Measurements from ENCODE around the gene OR1F1. TPM values are rescaled to one million over a fixed set of nuclear protein-coding genes. Genes with fewer than 3 reads are reported as not detected.

The OR1F1 gene
- polyA plus RNA-seq, 1 of the 3 experiments (the other 2 are of a cell fraction) = 0.71 TPM

GRCh38 chr16:3149193-3149530 lies 38.8 kb upstream of the OR1F1 start (continued):
- no peak for TF ChIP-seq REST (IDR thresholded peaks at IDR 0.05; ENCODE audit: low read depth, low read length)
- TF ChIP-seq POLR2AphosphoS5 (IDR thresholded peaks at IDR 0.05; ENCODE audit: low read depth, low read length) = no peak
- no peak for TF ChIP-seq ELF1 (IDR thresholded peaks at IDR 0.05)
- TF ChIP-seq RFX5 (IDR thresholded peaks at IDR 0.05; ENCODE audit: low read length) = no peak
- TF ChIP-seq RCOR1 (IDR thresholded peaks at IDR 0.05; ENCODE audit: low read length) = no peak
- no peak for TF ChIP-seq FOXM1 (IDR thresholded peaks at IDR 0.05; ENCODE audit: low read depth)
- no peak for TF ChIP-seq PBX3 (IDR thresholded peaks at IDR 0.05)
- TF ChIP-seq SIN3A (IDR thresholded peaks at IDR 0.05; ENCODE audit: borderline replicate concordance, low read depth, low read length) = no peak
- no peak for TF ChIP-seq CTCF (IDR thresholded peaks at IDR 0.05)

GRCh38 chr16:3149630-3150345 lies 38.2 kb upstream of the OR1F1 start:
- Histone ChIP-seq H3K4me3 (ENCODE audit: low read depth in 2 of 2, low read length in 1 of 2) (peak overlapping the region; percentile 78 to 91), H3K27me3 (ENCODE audit: insufficient read depth) (no peaks in the 10 kb centered on the region), H3K79me2 (ENCODE audit: insufficient read depth) (no peaks in the 10 kb centered on the region), H3K36me3 (replicated peaks in 1 of 2; ENCODE audit: control insufficient read depth in 1 of 2, insufficient read depth in 2 of 2, low read length in 1 of 2) (no peaks in the 10 kb centered on the region), H2AFZ (ENCODE audit: low read depth) (peak overlapping the region; percentile 87), H3K4me2 (peak overlapping the region; percentile 83), H3K27ac (ENCODE audit: low read depth in 2 of 2, low read length in 1 of 2) (peak overlapping the region; percentile 66 to 73), H3F3A (replicated peaks; ENCODE audit: insufficient read depth) (peaks cover 41% of the 10 kb centered on the region), H3K9me2 (no peaks in the 10 kb centered on the region), H4K20me1 (ENCODE audit: insufficient read depth) (peaks cover 3% of the 10 kb centered on the region; the same call in 1 of the 2 replicates), H3K4me1 (ENCODE audit: control insufficient read depth in 1 of 2, insufficient read depth in 2 of 2, low read depth in 1 of 2, low read length in 1 of 2) (peaks cover 0 to 13% of the 10 kb centered on the region in 2 experiments; a peak in 1 of 4 replicates), H3K9ac (peak overlapping the region; percentile 81), H3K9me3 (no peaks in the 10 kb centered on the region)
- DNase-seq = peak; percentile 87
- POLR2A ChIA-PET = interaction anchor here (0.6 to 2.2 kb wide), 6 partner anchors 12 to 133 kb away, joined by 3 to 18 read pairs (median 4); partner anchors contain the start of genes ZNF213 and ZNF263
- CTCF ChIA-PET = interaction anchor here (0.6 to 5.7 kb wide), 20 partner anchors 8 to 1134 kb away, joined by 3 to 62 read pairs (median 4); partner anchors contain the start of genes CLDN6 and ZNF213
- 7% methylated on average over 24 of the region's 41 CpGs for WGBS (ENCODE audit: low lambda C conversion rate)
- TF ChIP-seq EP300 (IDR thresholded peaks at IDR 0.05; ENCODE audit: borderline replicate concordance in 1 of 2, low read depth in 1 of 2, low read length in 1 of 2) = no peak; a peak in 1 of 4 replicates
- no peak for TF ChIP-seq NRF1 (IDR thresholded peaks at IDR 0.05; ENCODE audit: low read depth, low read length)
- no peak for TF ChIP-seq RFX5 (IDR thresholded peaks at IDR 0.05; ENCODE audit: low read length)
- TF ChIP-seq EZH2phosphoT487 (IDR thresholded peaks at IDR 0.05; ENCODE audit: borderline replicate concordance, low read depth) = no peak
- no peak for TF ChIP-seq USF2 (IDR thresholded peaks at IDR 0.05; ENCODE audit: borderline replicate concordance, low read depth, low read length)
- no peak for TF ChIP-seq ZBTB33 (IDR thresholded peaks at IDR 0.05; ENCODE audit: borderline replicate concordance, low read depth)
- TF ChIP-seq NFIC (IDR thresholded peaks at IDR 0.05; ENCODE audit: borderline replicate concordance) = no peak
- TF ChIP-seq MXI1 (IDR thresholded peaks at IDR 0.05; ENCODE audit: low read depth, low read length) = no peak
- no peak; the same call in 1 of the 2 replicates for TF ChIP-seq ELF1 (IDR thresholded peaks at IDR 0.05)
- no peak for TF ChIP-seq IRF3 (IDR thresholded peaks at IDR 0.05; ENCODE audit: low read depth, low read length)
- TF ChIP-seq GATA2 (CRISPR knock-in tag; IDR thresholded peaks at IDR 0.05) = no peak
